ENCODE results near the gene RFX6.

DNA sequence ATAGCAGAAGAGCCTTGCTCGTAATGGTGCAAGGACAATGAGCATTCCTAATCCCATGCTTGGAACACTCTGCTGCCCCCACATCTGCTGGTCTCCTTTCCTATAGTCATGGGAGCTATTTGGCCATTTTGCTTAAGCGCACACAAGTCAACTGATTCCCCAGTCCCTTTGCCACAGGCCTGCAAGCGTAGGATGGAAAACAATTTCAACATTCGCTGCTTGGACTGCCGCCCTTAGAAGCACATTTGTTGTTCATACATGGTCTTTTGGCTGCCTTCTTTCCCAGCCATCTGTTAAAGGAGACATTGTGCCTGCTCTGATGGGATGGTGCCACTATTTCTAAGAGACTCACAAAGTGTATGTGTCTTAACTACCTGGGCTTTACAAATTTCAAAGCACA lies 96.9 kb downstream of the RFX6 start:
- TF ChIP-seq, protein P1, sequence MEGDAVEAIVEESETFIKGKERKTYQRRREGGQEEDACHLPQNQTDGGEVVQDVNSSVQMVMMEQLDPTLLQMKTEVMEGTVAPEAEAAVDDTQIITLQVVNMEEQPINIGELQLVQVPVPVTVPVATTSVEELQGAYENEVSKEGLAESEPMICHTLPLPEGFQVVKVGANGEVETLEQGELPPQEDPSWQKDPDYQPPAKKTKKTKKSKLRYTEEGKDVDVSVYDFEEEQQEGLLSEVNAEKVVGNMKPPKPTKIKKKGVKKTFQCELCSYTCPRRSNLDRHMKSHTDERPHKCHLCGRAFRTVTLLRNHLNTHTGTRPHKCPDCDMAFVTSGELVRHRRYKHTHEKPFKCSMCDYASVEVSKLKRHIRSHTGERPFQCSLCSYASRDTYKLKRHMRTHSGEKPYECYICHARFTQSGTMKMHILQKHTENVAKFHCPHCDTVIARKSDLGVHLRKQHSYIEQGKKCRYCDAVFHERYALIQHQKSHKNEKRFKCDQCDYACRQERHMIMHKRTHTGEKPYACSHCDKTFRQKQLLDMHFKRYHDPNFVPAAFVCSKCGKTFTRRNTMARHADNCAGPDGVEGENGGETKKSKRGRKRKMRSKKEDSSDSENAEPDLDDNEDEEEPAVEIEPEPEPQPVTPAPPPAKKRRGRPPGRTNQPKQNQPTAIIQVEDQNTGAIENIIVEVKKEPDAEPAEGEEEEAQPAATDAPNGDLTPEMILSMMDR (IDR thresholded peaks at IDR 0.05; ENCODE audit: insufficient read depth, low read length, poor library complexity, severe bottlenecking): no peak
- no peak for TF ChIP-seq EZH2phosphoT487 (conservative IDR thresholded peaks at IDR 0.05; ENCODE audit: low read length)

Measured in SU-DHL-6 (cell line).